ENCODE results near the gene PCMT1. TPM values are rescaled to one million over a fixed set of nuclear protein-coding genes. Genes with fewer than 3 reads are reported as not detected.

PCMT1 gene
- total and polyA plus RNA-seq, 2 of the 13 experiments (the other 11 are each of a cell fraction or from before 2014, with no cell fraction given) = 112 to 169 TPM

GRCh38 chr6:149749594-149750135 is at the start of gene PCMT1 (continued):
- TF ChIP-seq HNRNPLL (IDR thresholded peaks at IDR 0.05; ENCODE audit: low read depth, low read length, poor library complexity, severe bottlenecking) (no peak), IKZF4 (CRISPR knock-in tag; IDR thresholded peaks at IDR 0.05; ENCODE audit: borderline replicate concordance, low read depth, not compliant biosample characterization) (peak; percentile 78), MED8 (CRISPR knock-in tag; IDR thresholded peaks at IDR 0.05; ENCODE audit: insufficient replicate concordance) (no peak), ZNF766 (CRISPR knock-in tag; IDR thresholded peaks at IDR 0.05; ENCODE audit: borderline replicate concordance) (peak; percentile 29; the same call in 1 of the 2 replicates), CENPBD1 (CRISPR knock-in tag; IDR thresholded peaks at IDR 0.05; ENCODE audit: borderline replicate concordance, low read depth) (no peak), ZNF543 (CRISPR knock-in tag; IDR thresholded peaks at IDR 0.05) (peak; percentile 63; the same call in 1 of the 2 replicates), IRF9 (CRISPR knock-in tag; IDR thresholded peaks at IDR 0.05; ENCODE audit: borderline replicate concordance) (no peak), DPF2 (CRISPR knock-in tag; IDR thresholded peaks at IDR 0.05; ENCODE audit: borderline replicate concordance, low read depth) (no peak), ZNF816 (CRISPR knock-in tag; IDR thresholded peaks at IDR 0.05; ENCODE audit: borderline replicate concordance) (0 out of 2 replicates have a peak, but pooled peaks have one; percentile 1), TAF15 (IDR thresholded peaks at IDR 0.05; ENCODE audit: low read depth, low read length, poor library complexity, severe bottlenecking) (no peak), FUBP1 (CRISPR knock-in tag; IDR thresholded peaks at IDR 0.05; ENCODE audit: borderline replicate concordance) (no peak), ZNF343 (CRISPR knock-in tag; IDR thresholded peaks at IDR 0.05) (peak; percentile 82; the same call in 1 of the 2 replicates), ZNF460 (CRISPR knock-in tag; IDR thresholded peaks at IDR 0.05; ENCODE audit: borderline replicate concordance) (no peak), CHCHD3 (CRISPR knock-in tag; IDR thresholded peaks at IDR 0.05) (peak; percentile 88; the same call in 1 of the 2 replicates), NCOA1 (CRISPR knock-in tag; IDR thresholded peaks at IDR 0.05) (no peak), KLF13 (CRISPR knock-in tag; IDR thresholded peaks at IDR 0.05) (peak; percentile 83), RFX3 (CRISPR knock-in tag; IDR thresholded peaks at IDR 0.05) (no peak), ARNTL (CRISPR knock-in tag; IDR thresholded peaks at IDR 0.05) (0 out of 2 replicates have a peak, but pooled peaks have one; percentile 20), ZNF616 (CRISPR knock-in tag; IDR thresholded peaks at IDR 0.05; ENCODE audit: low read depth) (peak; percentile 83), ZNF709 (CRISPR knock-in tag; IDR thresholded peaks at IDR 0.05) (peak; percentile 60; the same call in 1 of the 2 replicates)
- TF ChIP-seq, protein P1, sequence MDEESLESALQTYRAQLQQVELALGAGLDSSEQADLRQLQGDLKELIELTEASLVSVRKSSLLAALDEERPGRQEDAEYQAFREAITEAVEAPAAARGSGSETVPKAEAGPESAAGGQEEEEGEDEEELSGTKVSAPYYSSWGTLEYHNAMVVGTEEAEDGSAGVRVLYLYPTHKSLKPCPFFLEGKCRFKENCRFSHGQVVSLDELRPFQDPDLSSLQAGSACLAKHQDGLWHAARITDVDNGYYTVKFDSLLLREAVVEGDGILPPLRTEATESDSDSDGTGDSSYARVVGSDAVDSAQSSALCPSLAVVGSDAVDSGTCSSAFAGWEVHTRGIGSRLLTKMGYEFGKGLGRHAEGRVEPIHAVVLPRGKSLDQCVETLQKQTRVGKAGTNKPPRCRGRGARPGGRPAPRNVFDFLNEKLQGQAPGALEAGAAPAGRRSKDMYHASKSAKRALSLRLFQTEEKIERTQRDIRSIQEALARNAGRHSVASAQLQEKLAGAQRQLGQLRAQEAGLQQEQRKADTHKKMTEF (CRISPR knock-in tag; IDR thresholded peaks at IDR 0.05) = peak; percentile 76
